GM12801 (cell line): ENCODE results near the gene MOSPD3.

Source experiments
- CTCF ChIP-seq: IDR thresholded peaks from one replicate; pipeline ENCODE4 v1.5.1; 2011; ENCODE audit warnings: control low read depth; ENCODE audit not compliant: insufficient read length; ENCODE audit errors: extremely low read depth

The MOSPD3 gene

GRCh38 chr7:100640517-100641440 lies 28.4 kb downstream of the MOSPD3 start:
- no peak for TF ChIP-seq CTCF

GRCh38 chr7:100641463-100641859 lies 29.1 kb downstream of the MOSPD3 start, which contains the start of gene TFR2:
Gene TFR2 (minus strand): TSS chr7:100641552. CDS start chr7:100641509, 43 bp downstream.
- TF ChIP-seq CTCF, result no peak

DNA sequence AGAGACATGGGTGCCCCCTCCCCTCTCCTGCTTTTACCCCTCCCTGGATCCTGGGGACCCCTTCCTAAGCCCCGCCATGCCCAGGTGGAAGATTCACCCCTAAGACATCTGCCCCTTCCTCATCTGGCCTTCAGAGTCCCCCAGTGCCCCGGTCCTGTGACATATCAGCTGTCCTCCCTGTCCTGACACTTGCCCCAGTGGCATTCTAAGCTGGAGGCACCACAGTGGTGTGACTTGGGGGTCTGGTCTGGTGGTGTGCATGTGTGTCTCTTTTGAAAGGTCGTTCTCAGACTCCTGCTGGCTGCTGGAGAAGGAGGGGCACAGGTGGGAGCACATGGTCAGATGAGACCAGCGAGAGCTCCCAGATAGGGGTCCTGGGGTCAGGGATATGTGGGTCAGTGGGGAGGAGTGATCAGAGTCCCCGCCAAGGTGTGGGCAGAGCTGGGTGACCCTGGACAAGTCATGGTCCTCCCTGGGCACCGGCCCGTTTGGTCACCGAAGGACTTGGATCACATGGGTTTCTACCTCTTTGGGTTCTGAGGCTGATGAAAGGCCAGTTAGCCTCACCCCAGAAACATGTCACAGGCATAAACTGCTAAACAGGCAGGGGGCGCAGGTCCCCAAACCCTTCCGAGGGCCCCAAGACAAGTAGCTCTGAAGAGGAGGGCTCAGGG lies 29.7 kb downstream of the MOSPD3 start:
- no peak for TF ChIP-seq CTCF

GRCh38 chr7:100642534-100642907 lies 30.2 kb downstream of the MOSPD3 start:
- TF ChIP-seq CTCF, result no peak

- no peak for TF ChIP-seq CTCF
Observed at GRCh38 chr7:100649826-100650565, 37.7 kb downstream of the MOSPD3 start.

DNA sequence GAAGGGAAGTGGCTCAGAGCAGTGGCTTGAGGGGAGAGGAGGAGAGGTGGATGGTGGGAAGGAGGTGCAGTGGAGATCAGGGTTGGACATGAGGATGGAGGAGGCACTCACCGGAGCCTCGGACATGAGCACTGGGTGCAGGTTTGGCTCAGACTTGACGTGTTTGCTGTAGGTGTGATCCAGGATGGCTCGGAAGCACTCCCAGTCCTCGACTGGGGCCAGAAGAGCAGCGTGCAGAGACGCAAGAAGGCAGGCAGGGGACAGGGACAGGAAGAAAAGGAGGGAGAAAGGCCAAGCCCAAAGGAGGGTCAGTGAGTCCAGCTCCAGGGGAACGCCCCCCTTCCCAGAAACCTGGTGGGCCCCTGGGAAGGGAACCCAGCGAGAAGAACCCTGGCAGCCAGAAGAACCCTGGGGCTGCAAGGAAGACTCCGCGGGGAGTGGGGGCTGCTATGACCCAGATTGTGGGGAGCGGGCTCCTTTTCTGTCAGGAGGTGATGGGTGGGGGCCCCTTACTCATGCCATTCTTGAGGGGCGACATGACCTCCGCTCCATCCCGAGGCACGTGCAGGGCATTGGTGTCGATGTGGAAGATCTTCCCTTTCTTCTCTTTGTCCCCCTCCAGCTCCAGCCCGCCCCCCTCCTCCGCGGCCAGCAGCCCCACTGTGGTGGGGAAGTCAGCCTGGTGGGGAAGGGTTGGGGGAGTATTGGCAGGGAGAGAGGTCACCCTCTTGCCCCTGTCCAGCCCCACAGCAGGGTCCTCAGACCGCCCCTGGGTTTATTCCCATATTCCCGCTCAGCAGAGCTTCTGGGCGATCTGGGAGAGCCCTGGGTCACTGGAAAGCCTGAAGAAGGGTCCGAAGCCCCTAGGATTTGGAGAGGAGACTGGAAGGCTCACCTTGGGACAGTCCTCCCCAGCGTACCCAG lies 42.8 kb downstream of the MOSPD3 start:
- TF ChIP-seq CTCF, result no peak
